GDM1 (cell line): ENCODE measurements around the gene NUSAP1.
"Not testable (repeated sequence)": the region's sequence is repeated elsewhere in the genome, so short reads cannot be mapped to it uniquely, and the experiment has no call there.

ENCODE experiments used
- DNase-seq: peaks from one replicate; lab custom pipeline; 2025; lab: John Stamatoyannopoulos, UW

Gene NUSAP1

GRCh38 chr15:41416128-41416741, 83.6 kb downstream of the NUSAP1 start:
- DNase-seq: no peak

GRCh38 chr15:41416742-41417417, 84.2 kb downstream of the NUSAP1 start, which contains the start of gene RTF1:
Gene RTF1 (plus strand): TSS chr15:41417095. CDS start chr15:41417116, 21 bp downstream.
- peak; percentile 93 for DNase-seq

- DNase-seq: no peak
Measured at GRCh38 chr15:41417418-41418195, 84.9 kb downstream of the NUSAP1 start.

DNA sequence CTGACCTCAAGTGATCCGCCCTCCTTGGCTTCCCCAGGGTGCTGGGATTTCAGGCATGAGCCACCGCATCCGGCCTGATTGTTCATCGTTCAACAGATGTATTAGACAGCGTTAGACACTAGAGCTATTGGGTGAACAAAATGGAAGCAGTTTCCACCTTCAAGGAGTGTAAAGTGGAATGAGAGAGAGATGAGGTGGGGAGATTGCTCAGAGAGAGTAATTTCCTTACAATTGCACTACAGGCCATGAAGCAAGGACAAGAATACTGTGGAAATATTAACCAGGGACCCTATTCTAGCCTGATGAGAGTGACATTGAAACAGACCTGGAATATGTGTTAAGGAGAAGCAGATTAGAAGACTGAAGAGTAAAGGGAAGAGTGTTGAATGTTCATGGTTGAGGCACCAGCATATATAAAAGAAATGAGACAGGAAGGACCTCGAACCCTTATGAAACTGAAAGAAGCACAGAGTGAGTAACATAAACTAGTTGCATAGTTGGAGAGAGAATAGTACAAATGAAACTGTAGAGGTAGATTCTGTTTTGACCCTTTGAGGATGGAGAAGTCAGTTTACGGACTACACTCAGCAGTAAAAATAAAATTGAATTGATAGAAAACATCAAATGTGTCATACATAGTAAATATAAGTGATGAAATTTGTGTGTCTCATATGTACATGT, 91.4 kb downstream of the NUSAP1 start:
- no peak for DNase-seq

DNA sequence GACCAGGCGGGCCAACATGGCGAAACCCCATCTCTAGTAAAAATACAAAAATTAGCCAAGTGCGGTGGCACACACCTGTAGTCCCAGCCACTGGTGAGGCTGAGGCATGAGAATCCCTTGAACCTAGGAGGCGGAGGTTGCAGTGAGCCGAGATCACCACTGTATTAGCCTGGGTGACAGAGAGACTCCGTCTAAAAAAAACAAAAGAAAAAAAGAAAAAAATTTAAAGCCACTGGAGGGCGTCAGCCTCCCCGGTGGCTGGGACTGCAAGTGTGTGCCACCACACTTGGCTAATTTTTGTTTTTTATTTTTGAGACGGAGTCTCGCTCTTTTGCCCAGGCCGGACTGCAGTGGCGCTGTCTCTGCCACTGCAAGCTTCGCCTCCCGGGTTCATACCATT, 92.1 kb downstream of the NUSAP1 start:
- DNase-seq: no peak

GRCh38 chr15:41425907-41426306, 93.2 kb downstream of the NUSAP1 start:
- not testable (repeated sequence) for DNase-seq

DNA sequence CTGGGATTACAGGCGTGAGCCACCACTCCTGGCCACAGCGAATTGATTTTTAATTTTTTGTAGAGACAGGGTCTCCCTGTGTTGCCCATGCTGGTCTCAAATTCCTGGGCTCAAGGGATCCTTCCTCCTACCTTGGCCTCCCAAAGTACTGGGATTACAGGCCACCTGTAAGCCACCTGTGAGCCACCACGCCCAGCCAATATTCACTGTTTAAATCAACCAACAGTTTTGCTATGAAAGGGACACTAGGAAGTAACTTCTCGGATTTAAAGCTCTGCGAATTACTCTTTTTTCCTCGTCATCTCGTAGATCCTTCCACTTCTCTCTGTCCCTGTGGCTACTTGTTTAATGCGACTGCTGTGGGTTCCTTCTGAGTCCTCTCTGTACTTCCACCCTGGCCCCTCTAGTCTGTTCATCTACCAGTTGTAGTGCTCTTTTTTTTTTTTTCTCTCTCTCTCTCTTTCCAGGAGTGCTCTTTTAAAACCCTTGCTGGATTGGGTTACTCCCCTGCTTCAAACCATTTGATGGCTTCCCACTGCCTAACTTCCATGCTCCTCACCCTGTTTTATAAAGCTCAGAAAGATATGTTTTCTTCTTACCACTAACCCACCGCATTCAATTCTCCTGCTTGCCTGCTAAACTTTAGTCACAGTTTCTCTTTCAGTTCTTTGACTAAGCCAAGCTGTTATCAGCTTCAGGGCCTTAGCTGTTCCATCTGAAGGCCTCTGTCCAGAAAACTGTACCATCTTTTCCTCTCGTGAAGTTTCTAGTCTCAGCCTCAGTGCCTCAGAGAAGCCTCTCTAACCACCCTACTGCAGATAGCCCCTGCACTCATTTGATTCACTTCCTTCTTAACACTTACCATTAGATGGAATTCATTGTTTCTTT, 96.6 kb downstream of the NUSAP1 start:
- DNase-seq: no peak
